AML-193 (cell line): ENCODE results near the gene HTR3B.
"Not testable (repeated sequence)": the region's sequence is repeated elsewhere in the genome, so short reads cannot be mapped to it uniquely, and the experiment has no call there.

Source experiments
- DNase-seq, 2 experiments: peaks; one replicate each; lab custom pipeline; 2025; lab: John Stamatoyannopoulos, UW

Gene HTR3B

GRCh38 chr11:113884361-113884836, 20.2 kb upstream of the HTR3B start:
- DNase-seq: no peak

DNA sequence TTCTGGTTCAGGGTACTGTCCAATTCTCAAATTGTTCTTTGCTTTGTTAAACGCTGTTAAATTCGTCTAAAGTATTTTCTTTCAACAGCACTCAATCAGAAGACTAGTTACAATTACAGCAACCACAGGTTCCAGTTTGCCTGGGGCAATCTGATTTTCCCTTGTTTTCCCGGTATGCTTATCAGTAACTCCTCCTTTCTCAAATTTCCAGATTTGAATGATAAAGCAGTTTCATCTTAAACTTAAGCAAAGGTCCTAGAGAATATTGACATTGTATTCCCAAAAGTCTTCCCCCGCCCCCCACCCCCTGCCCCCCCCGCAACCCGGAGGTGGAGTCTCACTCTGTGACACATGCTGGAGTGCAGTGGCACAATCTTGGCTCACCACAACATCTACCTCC, 18.7 kb upstream of the HTR3B start:
- DNase-seq: no peak

- no peak for DNase-seq
Measured at GRCh38 chr11:113888848-113889247, 15.7 kb upstream of the HTR3B start.

DNA sequence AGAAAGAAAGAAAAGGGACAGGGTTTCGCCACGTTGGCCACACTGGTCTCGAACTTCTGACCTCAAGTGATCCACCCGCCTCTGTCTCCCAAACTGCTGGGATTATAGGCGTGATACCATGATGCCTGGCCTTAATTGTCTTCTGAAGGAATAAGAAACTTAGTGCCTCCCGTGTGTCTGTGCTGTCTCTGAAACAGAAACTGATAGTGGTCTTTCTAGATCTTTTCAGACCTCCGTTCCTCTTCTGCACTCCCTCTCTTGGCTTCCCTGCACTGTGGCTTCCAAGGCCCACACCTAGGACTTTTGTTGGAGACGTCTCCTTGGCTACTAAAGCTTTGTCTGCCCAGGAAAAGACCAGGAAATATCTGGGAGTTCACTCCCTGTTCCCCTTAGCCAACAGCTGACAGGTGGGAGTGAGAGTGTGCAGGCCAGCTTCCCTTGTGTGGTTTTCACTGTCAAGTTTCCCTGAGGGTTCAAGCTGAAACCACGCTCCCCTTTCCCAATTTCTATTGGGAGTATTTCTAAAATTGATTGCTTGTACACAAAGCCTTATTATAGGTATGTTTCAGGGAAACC, 10.1 kb upstream of the HTR3B start:
- no peak for DNase-seq

DNA sequence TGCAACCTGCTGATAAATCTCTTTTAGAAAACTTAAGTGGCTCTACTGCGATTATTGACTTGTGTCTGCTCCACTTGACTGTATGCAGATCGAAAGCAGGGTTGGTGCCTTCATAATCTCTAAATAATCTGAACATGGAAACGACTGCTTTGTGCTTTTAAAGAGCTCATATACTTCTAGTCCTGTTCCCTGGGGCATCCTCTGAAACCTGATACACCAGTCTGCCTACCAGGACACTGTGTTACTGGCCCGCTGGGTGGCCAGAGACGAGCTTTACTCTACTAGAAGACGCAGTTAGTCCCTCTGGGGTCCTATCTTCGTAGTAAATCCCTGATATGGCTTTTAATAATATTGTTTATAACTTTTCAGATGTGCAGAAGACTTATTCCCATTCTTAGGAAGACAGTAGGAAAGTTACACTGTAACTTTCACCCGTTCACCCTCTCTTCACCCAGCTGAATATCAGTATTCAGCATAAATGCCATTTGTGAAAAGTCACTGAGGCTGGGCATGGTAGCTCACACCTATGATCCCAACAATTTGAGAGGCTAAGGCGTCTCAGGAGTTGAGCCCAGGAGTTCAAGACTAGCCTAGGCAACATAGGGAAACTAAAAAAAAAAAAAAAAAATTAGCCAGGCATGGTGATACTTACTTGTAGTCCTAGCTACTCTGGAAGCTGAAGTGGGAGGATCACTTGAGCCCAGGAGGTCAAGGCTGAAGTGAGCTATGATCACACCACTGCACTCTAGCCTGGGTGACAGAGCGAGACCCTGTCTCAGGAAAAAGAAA, 9.0 kb upstream of the HTR3B start:
- DNase-seq: no peak

GRCh38 chr11:113896156-113896879, 8.3 kb upstream of the HTR3B start:
- peak in 1 of 2 experiments; percentile 30 for DNase-seq

DNA sequence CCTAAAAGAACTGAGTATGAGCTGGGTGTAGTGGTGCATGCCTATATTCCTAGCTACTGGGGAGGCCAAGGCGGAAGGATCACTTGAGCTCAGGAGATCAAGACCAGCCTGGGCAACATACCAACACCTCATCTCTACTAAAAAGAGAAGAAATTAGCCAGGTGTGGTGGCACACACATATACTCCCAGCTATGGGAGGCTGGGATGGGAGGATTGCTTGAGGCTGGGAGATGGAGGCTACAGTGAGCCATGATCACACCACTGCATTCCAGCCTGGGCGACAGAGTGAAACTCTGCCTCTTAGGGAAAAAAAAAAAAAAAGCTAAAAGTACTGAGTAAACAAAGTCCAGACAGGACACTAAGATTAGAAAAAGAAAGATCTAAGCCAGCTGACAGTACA, 3.5 kb upstream of the HTR3B start:
- DNase-seq: no peak

- no peak for DNase-seq
Measured at GRCh38 chr11:113906038-113906437, 1.4 kb downstream of the HTR3B start.

DNA sequence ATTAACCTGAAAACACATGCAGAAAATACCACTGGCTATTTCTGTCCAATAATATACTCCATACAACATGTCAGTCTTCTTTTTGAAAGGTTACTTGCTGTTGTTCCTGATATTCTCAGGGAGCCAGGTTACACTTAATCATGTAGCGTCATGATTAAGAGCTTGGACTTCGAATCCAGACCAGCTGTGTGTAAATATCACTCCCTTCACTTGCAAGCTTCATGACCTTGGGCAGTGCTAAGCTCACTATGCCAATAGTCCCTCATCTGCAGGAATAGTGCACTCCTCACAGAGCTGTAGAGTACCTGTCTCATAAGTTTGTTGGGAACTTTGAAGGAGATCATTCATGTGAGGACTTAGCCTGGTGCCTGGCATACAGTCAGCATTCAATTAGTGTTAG, 1.9 kb downstream of the HTR3B start:
- no peak for DNase-seq

DNA sequence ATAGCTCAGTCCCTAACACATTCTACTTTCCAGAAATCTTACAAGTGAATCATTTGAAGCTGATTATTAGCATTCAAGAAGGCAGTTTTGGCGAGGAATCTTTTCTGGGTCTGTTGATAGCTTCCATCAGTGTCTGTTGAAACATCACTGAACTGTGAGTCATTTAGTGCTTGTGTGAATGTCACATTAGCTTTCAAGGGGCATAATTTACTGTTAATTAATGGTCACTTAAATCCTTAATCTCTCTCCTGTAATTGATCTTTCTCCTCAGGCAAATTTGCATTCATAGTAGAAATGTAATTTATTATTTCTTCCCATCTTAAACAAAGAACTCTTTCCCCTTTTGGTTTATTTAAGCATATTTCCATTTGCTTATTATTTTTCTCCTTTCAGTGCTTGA, 2.6 kb downstream of the HTR3B start:
- DNase-seq: no peak

DNA sequence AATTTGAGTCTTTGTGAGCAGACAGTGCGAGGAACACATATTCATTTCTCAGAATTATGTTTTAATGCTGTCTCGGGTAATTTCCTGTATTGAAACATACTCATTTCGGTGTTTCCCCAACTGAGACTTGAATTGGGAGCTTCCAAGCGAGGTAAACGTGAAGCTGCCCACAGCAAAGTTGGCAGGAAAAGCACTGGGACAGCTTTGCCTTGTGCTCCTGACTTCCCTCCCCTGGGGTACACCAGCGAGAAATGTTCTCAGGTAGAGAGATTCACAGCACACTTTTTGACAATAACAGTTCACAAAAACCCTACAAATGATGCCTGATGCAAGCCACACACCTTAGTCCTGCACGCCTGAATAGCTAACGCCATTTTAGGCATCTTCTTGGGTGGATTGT, 3.1 kb downstream of the HTR3B start:
- DNase-seq: no peak

DNA sequence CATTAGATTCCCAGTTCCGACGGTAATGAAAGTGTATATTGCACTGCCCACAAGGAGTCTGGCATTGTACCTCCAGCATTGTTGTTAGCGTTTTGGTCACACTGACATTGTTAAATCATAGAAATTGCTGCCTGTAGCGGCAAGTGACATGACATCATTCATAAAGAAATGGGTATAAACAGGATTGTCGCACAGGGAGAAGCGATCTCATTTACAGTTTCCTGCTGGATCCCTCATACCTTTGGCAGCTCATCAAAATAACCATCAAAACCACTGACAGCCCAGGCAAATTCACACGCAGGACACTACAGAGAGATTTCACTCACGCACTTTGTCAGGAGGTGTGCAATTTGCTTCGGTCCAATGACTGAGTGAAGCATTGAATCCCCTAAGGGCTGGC, 3.5 kb downstream of the HTR3B start:
- DNase-seq: no peak

DNA sequence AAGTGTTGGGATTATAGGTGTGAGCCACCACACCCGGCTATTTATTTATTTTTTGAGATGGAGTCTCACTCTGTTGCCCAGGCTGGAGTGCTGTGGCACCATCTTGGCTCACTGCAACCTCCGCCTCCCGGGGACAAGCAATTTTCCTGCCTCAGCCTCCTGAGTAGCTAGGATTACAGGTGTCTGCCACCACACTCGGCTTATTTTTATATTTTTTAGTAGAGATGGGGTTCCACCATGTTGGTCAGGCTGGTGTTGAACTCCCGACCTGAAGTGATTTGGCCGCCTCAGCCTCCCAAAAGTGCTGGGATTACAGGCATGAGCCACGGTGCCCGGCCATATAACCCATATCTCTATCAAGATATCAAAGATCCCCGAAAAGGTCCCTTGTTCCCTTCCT, 6.9 kb downstream of the HTR3B start:
- DNase-seq: not testable (repeated sequence)

DNA sequence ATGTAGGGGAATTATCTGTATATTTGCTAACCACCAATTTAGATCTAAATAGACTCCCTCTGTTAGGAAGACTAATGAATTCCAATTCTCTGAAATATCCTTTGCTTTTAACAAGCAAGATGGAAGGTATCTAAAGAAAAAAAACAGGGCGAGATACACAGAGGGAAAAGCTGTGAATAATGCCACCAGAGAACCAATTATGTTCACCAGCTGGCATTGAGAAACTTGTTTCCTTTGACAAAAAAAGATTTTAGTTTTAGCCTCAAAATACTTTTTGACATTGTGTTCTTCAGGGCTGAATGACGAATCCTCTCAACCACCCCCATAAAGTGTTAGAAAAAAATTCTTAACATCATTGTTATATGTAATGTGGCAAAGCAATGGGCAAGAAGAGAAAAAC, 19.0 kb downstream of the HTR3B start:
- DNase-seq: no peak

DNA sequence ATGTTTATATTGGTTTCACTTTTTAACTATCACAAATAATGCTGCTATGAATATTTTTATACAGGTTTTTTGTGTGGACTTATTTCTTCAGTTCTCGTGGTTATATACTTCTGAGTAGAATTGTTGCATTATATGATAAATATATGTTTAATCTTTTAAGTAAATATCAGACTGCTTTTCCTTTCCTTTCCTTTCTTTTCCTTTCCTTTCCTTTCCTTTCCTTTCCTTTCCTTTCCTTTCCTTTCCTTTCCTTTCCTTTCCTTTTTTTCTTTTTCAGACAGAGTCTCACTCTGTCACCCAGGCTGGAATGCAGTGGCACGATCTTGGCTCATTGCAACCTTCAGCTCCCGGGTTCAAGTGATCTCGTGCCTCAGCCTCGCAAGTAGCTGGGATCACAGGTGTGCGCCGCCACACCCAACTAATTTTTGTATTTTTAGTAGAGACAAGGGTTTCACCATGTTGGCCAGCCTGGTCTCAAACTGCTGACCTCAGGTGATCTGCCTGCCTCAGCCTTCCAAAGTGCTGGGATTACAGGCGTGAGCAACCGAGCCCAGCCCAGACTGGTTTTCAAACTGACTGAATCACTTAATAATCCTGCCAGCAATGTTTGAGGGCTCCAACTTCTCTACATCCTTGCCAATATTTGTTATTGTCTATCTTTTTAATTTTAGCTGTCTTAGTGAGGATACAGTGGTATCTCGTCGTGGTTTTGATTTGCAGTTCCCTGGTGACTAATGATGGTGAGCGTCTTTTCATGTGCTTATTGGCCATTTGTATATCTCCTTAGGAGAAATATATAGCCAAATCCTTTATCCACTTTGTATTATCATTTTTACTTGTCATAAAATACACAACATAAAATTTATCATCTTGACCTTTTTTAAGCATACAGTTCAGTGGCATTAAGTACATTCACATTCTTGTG, 21.9 kb downstream of the HTR3B start:
- no peak for DNase-seq

DNA sequence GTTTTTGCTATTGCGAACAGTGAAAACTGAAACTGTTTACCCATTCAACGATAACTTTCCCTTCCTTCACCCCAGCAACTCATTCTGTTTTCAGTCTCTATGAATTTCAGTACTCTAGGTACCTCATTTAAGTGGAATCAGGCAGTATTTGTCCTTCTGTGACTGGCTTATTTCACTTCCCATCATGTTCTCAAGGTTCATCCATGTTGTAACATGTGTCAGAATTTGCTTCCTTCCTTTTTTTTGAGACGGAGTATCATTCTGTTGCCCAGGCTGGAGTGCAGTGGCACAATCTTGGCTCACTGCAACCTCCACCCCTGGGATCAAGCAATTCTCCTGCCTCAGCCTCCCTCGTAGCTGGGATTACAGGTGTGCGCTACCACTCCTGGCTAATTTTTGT, 23.7 kb downstream of the HTR3B start:
- no peak for DNase-seq

DNA sequence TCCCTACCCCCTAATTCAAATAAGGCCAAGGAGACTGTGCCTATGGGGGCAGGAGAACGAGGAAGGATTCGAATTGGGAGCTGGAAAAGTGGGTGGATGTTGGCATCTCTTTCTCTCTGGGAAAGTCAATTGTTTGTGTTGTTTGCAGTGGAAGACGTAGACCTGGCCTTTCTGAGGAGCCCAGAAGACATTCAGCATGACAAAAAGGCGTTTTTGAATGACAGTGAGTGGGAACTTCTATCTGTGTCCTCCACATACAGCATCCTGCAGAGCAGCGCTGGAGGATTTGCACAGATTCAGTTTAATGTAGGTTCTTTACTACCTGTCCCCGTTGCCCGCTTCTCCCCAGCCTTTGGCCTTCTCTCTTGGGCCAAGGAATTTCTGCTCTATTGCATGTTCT, 28.2 kb downstream of the HTR3B start:
- DNase-seq: no peak

- not testable (repeated sequence) for DNase-seq
Measured at GRCh38 chr11:113934193-113934592, 29.6 kb downstream of the HTR3B start.

- no peak for DNase-seq
Measured at GRCh38 chr11:113934761-113935160, 30.2 kb downstream of the HTR3B start.

GRCh38 chr11:113935858-113936257, 31.3 kb downstream of the HTR3B start:
- DNase-seq: no peak

DNA sequence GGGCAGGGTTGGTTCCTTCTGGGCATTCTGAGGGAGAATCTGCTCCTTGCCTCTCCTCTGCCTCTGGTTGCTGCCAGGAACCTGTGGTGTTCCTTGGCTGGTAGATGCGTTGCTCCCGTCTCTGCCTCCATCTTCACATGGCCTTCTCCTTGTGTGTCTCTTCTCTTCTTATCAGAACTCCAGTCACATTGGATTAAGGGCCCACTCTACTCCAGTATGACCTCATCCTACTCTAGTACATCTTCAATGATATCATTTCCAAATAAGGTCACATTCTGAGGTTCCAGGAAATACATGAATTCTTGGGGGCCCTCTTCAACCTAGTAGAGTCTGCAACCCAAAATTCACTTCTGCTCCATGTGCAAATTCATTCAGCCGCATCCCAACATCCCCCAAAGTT, 33.3 kb downstream of the HTR3B start:
- DNase-seq: no peak

- no peak for DNase-seq
Measured at GRCh38 chr11:113942256-113942655, 37.7 kb downstream of the HTR3B start.
